Ovary (tissue), 3 donors: ENCODE measurements around the gene PLTP.

ENCODE experiments used
- CTCF ChIP-seq, 3 donors: fragments of 450-650 bp in 2 of 3; fragments of 200-600 bp in 1 of 3; IDR thresholded peaks; one replicate each; pipeline versions ENCODE4 v1.5.1 to v1.8.0; 2016 to 2022; ENCODE audit warnings: antibody characterized with exemption in 3 of 3, mild to moderate bottlenecking in 1 of 3
- EP300 ChIP-seq: sonication (generic); formaldehyde crosslinking; IDR thresholded peaks from one replicate; pipeline ENCODE4 v1.6.1; 2017; ENCODE audit warnings: antibody characterized with exemption
- POLR2A ChIP-seq: fragments of 450-650 bp; IDR thresholded peaks from one replicate; pipeline ENCODE4 v1.6.1; 2017; ENCODE audit warnings: antibody characterized with exemption, mild to moderate bottlenecking, moderate library complexity
- donor health status: DM: no; HTN: no; CAD: no.

GRCh38 chr20:45938727-45939438 is 26.9 kb upstream of the PLTP start:
- TF ChIP-seq CTCF (IDR thresholded peaks at IDR 0.05) (no peak), EP300 (no peak), POLR2A (no peak)
